Lower leg skin (tissue), 4 donors: Measurements from ENCODE around the gene CTSH. TPM values are rescaled to one million over a fixed set of nuclear protein-coding genes. Genes with fewer than 3 reads are reported as not detected.

ENCODE experiments used
- DNase-seq, 2 donors: peaks; one replicate each; pipeline ENCODE4 v3.0.0-alpha.2; 2019; ENCODE audit warnings: low spot score in 2 of 2
- H3K4me3 ChIP-seq: fragments of 200-600 bp; sonication (generic); 2 replicates; pipeline ENCODE4 v1.5.1; 2017; ENCODE audit warnings: mild to moderate bottlenecking, low read depth; ENCODE audit not compliant: poor library complexity, severe bottlenecking
- POLR2A ChIP-seq, 2 donors: fragments of 450-650 bp; IDR thresholded peaks; one replicate each; pipeline ENCODE4 v1.6.1; 2016 to 2017; ENCODE audit warnings: antibody characterized with exemption in 2 of 2, mild to moderate bottlenecking in 1 of 2, moderate library complexity in 1 of 2
- WGBS, 2 donors: methylation state at CpG; one replicate each; pipeline ENCODE4 v1.1.5; 2018; 5-methylcytosine and 5-hydroxymethylcytosine counted together
- intact Hi-C: fragments of 100-400 bp; cut with DNase I; formaldehyde crosslinking; loops from one replicate; pipeline ENCODE4 v1.15.0; 2023; ENCODE audit warnings: low total_unique reads
- total RNA-seq, 4 donors: library from RNA; depleted of rRNA; stranded (reverse); fragments of >200 nt; gene quantifications; one replicate each; pipeline ENCODE4 v1.1.0, GENCODE V29; 2016
- TF ChIP-seq, protein P1 (sequence below), 3 donors: fragments of 450-650 bp; IDR thresholded peaks; one replicate each; pipeline ENCODE4 v1.5.1; 2016; ENCODE audit warnings: antibody characterized with exemption in 3 of 3, mild to moderate bottlenecking in 3 of 3, moderate library complexity in 2 of 3

Gene CTSH
- total RNA-seq, 4 donors from 2014 or later: 213 to 518 (median 291) TPM

DNA sequence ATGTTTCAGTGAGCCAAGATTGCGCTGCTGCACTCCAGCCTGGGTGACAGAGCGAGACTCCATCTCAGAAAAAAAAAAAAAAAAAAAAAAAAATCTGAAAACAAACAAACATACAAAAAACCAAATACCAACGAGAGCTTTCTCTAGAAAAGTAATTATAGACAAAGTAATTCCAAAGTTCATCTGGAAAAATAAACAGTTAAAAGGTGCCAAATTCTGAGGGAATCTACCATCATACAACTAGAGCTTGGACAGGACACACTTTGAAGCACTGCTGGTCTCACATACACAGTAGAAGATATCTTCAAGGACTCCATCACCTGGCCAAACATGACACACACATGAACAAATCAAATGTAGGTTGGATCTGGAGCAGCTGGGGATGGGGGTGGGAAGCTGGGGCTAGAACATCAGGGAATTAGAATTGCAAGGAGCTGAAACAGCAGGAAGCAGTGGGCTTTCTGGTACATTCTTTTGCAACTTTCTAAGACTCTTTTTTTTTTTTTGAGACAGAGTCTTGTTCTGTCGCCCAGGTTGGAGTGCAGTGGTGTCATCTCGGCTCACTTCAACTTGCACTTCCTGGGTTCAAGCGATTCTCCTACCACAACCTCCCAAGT, 41.1 kb upstream of the CTSH start:
- intact Hi-C loops: no loop called here
- no peak for DNase-seq
- TF ChIP-seq, protein P1, sequence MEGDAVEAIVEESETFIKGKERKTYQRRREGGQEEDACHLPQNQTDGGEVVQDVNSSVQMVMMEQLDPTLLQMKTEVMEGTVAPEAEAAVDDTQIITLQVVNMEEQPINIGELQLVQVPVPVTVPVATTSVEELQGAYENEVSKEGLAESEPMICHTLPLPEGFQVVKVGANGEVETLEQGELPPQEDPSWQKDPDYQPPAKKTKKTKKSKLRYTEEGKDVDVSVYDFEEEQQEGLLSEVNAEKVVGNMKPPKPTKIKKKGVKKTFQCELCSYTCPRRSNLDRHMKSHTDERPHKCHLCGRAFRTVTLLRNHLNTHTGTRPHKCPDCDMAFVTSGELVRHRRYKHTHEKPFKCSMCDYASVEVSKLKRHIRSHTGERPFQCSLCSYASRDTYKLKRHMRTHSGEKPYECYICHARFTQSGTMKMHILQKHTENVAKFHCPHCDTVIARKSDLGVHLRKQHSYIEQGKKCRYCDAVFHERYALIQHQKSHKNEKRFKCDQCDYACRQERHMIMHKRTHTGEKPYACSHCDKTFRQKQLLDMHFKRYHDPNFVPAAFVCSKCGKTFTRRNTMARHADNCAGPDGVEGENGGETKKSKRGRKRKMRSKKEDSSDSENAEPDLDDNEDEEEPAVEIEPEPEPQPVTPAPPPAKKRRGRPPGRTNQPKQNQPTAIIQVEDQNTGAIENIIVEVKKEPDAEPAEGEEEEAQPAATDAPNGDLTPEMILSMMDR (IDR thresholded peaks at IDR 0.05): no peak
- no peak for TF ChIP-seq POLR2A (IDR thresholded peaks at IDR 0.05)
- H3K4me3 ChIP-seq: no peak overlapping the region
- 85 to 86% methylated on average over 6 of the region's 6 CpGs for WGBS, 2 donors

DNA sequence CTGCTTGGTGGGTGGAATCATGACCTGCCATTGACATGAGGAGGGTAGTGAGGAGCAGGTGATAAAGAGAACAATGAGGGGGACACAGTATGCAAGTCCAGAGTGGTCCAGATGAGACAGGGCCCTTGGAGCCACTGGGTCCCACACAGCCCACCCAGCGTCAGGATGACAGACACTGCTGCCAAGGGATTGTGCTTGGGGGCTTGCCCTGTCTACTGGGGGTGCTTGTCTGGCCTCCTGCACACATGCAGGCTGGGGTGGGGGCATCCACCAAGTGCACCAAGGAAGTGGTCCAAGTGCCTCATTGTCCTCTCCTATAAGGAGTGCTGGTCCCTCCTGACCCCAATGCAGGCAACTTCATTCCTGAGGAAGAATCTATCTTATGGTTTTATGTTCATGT, 39.2 kb upstream of the CTSH start:
- no peak for DNase-seq
- 88 to 100% methylated on average over 1 of the region's 1 CpG for WGBS, 2 donors
- H3K4me3 ChIP-seq: no peak overlapping the region
- TF ChIP-seq POLR2A (IDR thresholded peaks at IDR 0.05): no peak
- TF ChIP-seq, protein P1 (IDR thresholded peaks at IDR 0.05): no peak
- intact Hi-C loops: no loop called here

DNA sequence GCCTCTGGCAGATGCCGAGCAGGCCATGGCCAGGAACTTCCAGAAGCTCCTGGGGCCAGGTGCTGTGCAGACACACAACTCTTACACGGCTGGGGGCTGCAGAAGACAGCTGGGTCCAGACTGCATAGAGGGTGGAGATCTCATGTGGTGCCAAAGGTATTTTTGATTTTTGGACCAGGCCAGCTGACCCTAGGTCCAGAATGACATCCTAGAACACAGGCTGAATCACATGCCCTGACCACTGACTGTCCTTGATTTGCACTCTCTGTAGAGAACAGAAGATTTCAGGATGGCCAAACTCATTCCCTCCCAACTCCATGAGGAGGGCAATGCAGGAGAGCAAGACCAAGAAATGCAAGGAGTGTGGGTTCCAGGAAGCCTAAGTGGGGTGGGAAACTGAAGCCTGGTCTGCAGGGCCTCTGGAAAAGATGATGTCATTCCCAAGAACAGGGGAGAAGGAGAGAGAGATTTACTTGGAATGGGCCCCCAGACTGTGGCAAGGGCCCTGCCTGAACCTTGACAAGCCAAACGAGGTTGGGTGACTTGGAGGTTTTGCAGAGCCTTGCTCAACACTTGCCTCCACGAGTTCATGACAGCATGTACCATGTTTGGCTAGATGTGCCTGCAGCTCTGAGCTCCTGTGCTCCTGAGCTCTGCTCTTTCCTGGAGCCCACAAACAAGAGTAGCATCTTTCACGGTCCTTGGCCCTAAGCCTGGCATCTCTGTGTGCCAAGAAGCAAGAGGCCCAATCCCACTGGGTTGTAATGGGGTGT, 38.5 kb upstream of the CTSH start:
- H3K4me3 ChIP-seq: no peak overlapping the region
- WGBS, 2 donors: 53 to 59% methylated on average over 5 of the region's 5 CpGs
- intact Hi-C loops: no loop called here
- DNase-seq: no peak
- TF ChIP-seq, protein P1 (IDR thresholded peaks at IDR 0.05): no peak
- TF ChIP-seq POLR2A (IDR thresholded peaks at IDR 0.05): no peak

DNA sequence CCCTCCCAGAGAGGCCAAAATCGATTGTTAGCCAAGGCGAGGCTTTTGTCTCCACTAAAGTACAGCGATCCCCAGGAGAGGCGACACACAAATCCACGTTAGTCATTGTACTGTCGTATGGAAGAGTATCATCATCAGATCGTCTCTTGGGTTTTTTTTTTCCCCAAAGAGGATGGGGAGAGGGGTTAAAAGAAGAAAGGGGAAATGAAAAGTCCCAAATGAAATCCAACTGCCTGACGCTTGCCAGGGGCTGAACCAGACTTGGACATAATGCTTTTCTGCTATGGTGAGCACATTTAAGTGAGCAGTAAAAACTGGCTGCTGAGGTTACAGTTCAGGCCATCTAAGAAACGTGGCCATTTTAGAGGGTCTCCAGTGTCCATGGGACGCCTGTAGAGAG, 37.9 kb upstream of the CTSH start:
- no peak for TF ChIP-seq POLR2A (IDR thresholded peaks at IDR 0.05)
- no peak overlapping the region for H3K4me3 ChIP-seq
- 52 to 70% methylated on average over 10 of the region's 10 CpGs for WGBS, 2 donors
- DNase-seq: no peak
- intact Hi-C loops: no loop called here

DNA sequence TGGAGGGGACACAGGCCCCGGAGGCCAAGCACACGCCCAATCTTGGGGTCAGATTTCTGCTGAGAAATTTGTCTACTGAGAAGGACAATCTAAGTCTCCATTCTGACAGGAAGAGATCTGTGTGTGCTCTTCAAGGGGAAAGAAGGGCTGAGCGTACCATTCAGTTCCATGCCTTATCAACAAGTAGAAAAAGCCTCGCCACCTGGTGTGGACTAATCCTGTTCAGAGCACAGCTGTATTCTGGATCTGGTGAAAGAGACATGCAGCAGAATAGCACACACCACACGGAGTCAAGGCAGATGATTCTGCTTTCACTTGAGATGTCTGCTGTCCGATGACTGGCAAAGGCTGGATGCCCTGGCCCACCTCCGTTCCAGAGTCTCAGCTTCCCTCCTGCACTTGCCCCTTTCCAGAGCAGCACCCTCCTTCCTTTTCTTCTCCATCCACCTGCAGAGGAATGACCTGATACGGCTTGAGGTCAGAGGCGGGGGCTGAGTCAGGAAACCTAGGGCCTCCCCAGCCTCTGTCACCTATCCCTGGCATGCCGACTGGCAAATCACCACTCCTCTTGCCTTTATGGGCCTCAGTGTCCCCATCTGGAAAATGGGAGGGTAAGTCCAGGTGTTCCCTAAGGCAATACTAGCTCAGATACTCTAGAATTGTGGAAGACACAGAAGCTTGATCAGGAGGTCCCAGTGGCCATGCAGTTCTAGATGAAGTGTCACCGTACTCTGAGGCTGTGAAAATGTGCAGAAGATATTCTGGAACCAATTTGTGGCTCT, 36.9 kb upstream of the CTSH start:
- no peak for DNase-seq
- no peak overlapping the region for H3K4me3 ChIP-seq
- WGBS, 2 donors: 89 to 90% methylated on average over 11 of the region's 11 CpGs
- intact Hi-C loops: no loop called here
- no peak for TF ChIP-seq POLR2A (IDR thresholded peaks at IDR 0.05)
- TF ChIP-seq, protein P1 (IDR thresholded peaks at IDR 0.05): no peak
